IMR-90 (cell line): ENCODE measurements around the gene BRINP3.

Experiments used
- CHD1 ChIP-seq: IDR thresholded peaks from 2 replicates; pipeline ENCODE4 v1.6.1; 2012; ENCODE audit warnings: low read depth, low read length, improper control_type of control experiment
- CTCF ChIP-seq: conservative IDR thresholded peaks from 2 replicates; pipeline ENCODE4 v1.5.1; 2012; ENCODE audit warnings: mild to moderate bottlenecking, low read depth, low read length, improper control_type of control experiment
- POLR2A ChIP-seq: IDR thresholded peaks from 2 replicates; pipeline ENCODE4 v1.6.1; 2012; ENCODE audit warnings: mild to moderate bottlenecking, low read depth, low read length
- SMC3 ChIP-seq: fragments of 150-350 bp; IDR thresholded peaks from 2 replicates; pipeline ENCODE4 v1.6.1; 2016; ENCODE audit warnings: low read depth, mild to moderate bottlenecking, antibody characterized with exemption, low read length, moderate library complexity
- TF ChIP-seq, protein P1 (sequence below): fragments of 150-350 bp; IDR thresholded peaks from 2 replicates; pipeline ENCODE4 v1.6.1; 2017; ENCODE audit warnings: mild to moderate bottlenecking, antibody characterized with exemption, low read length, low read depth

GRCh38 chr1:190116921-190117320 is 360.7 kb downstream of the BRINP3 start:
- TF ChIP-seq CTCF (no peak), CHD1 (no peak), POLR2A (no peak), SMC3 (no peak)
- TF ChIP-seq, protein P1, sequence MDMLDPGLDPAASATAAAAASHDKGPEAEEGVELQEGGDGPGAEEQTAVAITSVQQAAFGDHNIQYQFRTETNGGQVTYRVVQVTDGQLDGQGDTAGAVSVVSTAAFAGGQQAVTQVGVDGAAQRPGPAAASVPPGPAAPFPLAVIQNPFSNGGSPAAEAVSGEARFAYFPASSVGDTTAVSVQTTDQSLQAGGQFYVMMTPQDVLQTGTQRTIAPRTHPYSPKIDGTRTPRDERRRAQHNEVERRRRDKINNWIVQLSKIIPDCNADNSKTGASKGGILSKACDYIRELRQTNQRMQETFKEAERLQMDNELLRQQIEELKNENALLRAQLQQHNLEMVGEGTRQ, result no peak
